HUES64 (cell line): ENCODE measurements around the gene MYOCD.

Experiments
- H3K27ac ChIP-seq: 2 replicates; pipeline ENCODE4 v1.7.0; 2013; ENCODE audit warnings: low read depth, low read length, inconsistent platforms
- H3K27me3 ChIP-seq: 2 replicates; pipeline ENCODE4 v1.6.1; 2013; ENCODE audit warnings: mild to moderate bottlenecking, low read length; ENCODE audit not compliant: insufficient read depth
- H3K36me3 ChIP-seq: 2 replicates; pipeline ENCODE4 v1.6.1; 2013; ENCODE audit warnings: mild to moderate bottlenecking, low read length; ENCODE audit not compliant: insufficient read depth
- H3K4me1 ChIP-seq: 2 replicates; pipeline ENCODE4 v1.6.1; 2013; ENCODE audit warnings: mild to moderate bottlenecking, low read length, moderate library complexity; ENCODE audit not compliant: insufficient read depth
- H3K4me3 ChIP-seq: 2 replicates; pipeline ENCODE4 v1.5.1; 2013; ENCODE audit warnings: mild to moderate bottlenecking, low read length, moderate library complexity
- H3K9ac ChIP-seq: 2 replicates; pipeline ENCODE4 v1.6.1; 2013; ENCODE audit warnings: mild to moderate bottlenecking, low read depth, low read length
- H3K9me3 ChIP-seq: 2 replicates; pipeline ENCODE4 v1.6.1; 2013; ENCODE audit warnings: low read depth, low read length; ENCODE audit not compliant: insufficient read depth
- WGBS: fragments of 150-250, 120-280 bp; methylation state at CpG from one replicate; pipeline ENCODE4 v1.1.7; 2013; ENCODE audit warnings: missing lambda C conversion rate; 5-methylcytosine and 5-hydroxymethylcytosine counted together

Gene MYOCD

DNA sequence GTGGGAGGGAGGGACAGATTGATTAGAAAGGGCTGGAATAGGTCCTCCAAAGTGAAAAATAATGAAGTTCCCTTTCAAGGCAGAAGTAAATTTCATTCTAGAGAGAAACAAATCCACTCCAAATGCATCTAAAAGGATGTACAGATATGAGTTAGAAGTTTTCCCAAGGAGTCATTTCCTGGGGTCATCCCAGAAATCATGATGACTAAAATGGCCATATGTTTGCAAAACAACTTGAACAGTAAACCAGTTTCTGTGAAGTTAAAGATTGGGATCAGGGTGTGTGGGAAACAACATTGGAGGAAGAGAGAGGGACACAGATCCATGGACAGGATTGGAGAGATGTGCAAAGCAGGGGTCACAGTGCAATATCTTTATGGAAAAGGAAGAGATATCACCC, 91.1 kb downstream of the MYOCD start:
- no peaks in the 10 kb centered on the region for H3K36me3 ChIP-seq
- H3K9ac ChIP-seq: no peak overlapping the region
- H3K27me3 ChIP-seq: no peaks in the 10 kb centered on the region
- no peaks in the 10 kb centered on the region for H3K9me3 ChIP-seq
- no peaks in the 10 kb centered on the region for H3K4me1 ChIP-seq
- no peak overlapping the region for H3K4me3 ChIP-seq
- no peak overlapping the region for H3K27ac ChIP-seq

DNA sequence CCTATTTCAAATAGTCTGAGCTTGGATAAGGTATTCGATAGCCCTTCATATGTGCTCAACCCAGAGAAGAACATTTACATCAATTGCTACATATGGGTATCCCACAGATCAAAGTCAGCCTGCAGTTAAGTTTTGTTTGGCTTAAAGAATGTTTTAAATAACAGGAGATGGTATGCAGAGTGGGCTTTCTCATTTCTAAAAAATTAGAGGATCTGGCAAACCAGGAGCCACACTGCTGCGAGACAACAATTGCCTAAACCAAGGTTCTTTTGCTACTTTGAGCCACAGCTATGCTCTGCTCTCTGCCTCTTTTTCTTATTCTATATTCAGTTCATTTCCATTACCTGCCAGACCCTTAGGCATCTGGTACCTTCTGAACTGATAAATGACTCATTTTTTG, 93.4 kb downstream of the MYOCD start:
- no peaks in the 10 kb centered on the region for H3K9me3 ChIP-seq
- 90% methylated on average over 2 of the region's 2 CpGs for WGBS
- no peaks in the 10 kb centered on the region for H3K36me3 ChIP-seq
- H3K27ac ChIP-seq: no peak overlapping the region
- no peak overlapping the region for H3K9ac ChIP-seq
- no peaks in the 10 kb centered on the region for H3K4me1 ChIP-seq
- no peaks in the 10 kb centered on the region for H3K27me3 ChIP-seq
- no peak overlapping the region for H3K4me3 ChIP-seq

DNA sequence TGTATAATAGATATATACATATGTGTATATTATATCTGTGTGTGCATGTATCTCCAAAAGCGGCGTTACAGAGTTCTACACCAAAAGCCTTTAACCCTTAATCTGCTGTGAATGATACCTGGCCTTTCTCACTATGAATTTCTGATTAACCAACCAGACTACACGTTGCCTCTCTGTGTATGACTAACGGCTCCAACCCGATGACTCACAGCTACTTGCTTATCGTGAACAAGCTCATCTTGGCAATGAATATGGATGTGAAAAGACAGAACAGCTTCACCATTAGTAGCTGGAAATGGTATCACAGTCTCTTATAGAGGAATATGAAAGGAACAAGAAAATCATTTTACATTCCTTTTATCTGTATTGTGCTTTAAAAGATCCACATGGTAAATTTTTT, 99.9 kb downstream of the MYOCD start:
- WGBS: 84% methylated on average over 6 of the region's 6 CpGs
- Histone ChIP-seq H3K4me3 (no peak overlapping the region), H3K9me3 (no peaks in the 10 kb centered on the region), H3K27me3 (no peaks in the 10 kb centered on the region), H3K27ac (no peak overlapping the region), H3K36me3 (no peaks in the 10 kb centered on the region), H3K9ac (no peak overlapping the region), H3K4me1 (no peaks in the 10 kb centered on the region)

DNA sequence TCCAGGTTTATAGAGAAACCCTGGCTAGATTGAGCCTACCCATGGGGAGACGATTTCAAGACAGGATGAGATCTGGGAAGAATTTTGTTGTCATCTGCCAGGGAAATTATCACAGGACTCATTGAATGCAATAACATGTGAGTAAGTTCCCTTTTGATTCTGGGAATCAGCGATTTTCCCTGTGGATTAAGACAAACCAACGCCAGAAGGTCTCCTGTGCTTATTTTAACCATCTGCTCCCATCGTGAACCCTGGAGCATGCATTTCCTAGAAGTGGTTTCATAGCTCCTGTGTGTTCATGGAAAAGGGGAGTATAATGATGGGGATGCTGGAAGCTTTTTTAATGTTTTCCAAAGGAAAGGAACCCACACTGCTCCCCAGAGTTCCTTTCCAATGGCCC, 102.6 kb downstream of the MYOCD start:
- Histone ChIP-seq H3K9ac (no peak overlapping the region), H3K27ac (no peak overlapping the region), H3K4me3 (no peak overlapping the region), H3K4me1 (no peaks in the 10 kb centered on the region), H3K9me3 (no peaks in the 10 kb centered on the region), H3K27me3 (no peaks in the 10 kb centered on the region), H3K36me3 (no peaks in the 10 kb centered on the region)
- 94% methylated on average over 4 of the region's 4 CpGs for WGBS

DNA sequence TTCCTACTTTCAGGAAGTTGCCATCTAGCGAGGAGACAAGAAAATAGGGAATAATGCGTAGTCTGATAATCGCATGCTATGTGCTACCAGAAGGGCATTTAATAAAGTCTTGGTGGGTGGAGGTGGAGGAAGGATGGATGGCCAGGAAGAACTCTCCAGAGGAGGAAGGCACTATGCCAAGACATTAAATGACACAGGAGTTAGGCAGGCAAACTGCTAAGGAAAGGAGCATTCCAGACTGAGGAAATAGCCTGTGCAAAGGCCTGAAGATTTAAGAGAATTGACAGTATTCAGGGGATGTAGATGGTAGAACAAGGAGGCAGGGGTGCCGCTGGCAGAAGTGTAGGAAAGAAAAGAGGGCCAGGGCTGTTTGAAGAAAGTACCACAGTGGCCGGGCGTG, 104.3 kb downstream of the MYOCD start:
- H3K27me3 ChIP-seq: no peaks in the 10 kb centered on the region
- 97% methylated on average over 6 of the region's 6 CpGs for WGBS
- H3K9me3 ChIP-seq: no peaks in the 10 kb centered on the region
- no peaks in the 10 kb centered on the region for H3K4me1 ChIP-seq
- H3K4me3 ChIP-seq: no peak overlapping the region
- H3K9ac ChIP-seq: no peak overlapping the region
- H3K36me3 ChIP-seq: no peaks in the 10 kb centered on the region
- H3K27ac ChIP-seq: no peak overlapping the region

DNA sequence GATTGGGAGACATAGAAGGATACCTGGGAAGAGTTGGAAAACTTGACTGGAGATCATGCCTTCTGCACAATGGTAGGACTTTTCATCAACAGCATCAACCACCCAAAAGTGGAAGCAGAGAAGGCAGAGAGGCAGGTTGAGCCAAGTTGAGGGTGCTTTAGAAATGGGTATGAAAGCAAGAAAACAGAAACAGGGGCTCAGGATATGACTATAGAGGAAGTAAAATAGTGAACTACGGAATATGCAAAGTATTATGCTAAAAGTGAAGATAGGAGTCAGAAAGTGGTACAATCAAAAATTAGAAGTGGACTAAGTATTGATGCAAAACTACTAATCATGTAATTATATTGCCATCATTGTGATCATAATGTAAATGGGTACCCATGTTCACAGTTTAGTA, 107.5 kb downstream of the MYOCD start:
- Histone ChIP-seq H3K9me3 (no peaks in the 10 kb centered on the region), H3K4me1 (no peaks in the 10 kb centered on the region), H3K27ac (no peak overlapping the region), H3K36me3 (no peaks in the 10 kb centered on the region), H3K27me3 (no peaks in the 10 kb centered on the region), H3K4me3 (no peak overlapping the region), H3K9ac (no peak overlapping the region)
- 90% methylated on average over 1 of the region's 1 CpG for WGBS

DNA sequence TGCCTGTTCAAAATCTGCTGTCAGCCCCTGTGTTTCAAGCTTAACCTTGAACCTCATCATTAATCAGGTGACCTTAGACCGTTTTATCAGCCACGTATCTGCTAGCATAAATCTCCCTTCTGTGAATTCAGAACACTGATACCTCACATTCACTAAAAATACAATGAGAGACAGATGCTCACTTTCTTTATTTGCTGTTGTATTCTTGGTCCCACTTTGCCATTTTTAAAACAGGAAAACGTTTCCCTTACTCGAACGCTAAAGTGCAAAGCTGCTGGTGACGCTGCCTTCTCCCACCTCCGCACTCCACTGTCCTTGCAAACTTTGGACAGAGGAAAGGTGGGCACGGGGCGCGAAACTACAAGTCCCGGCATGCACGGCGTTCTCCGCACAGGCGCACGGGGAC, 123.4 kb downstream of the MYOCD start:
- H3K27me3 ChIP-seq: peaks cover 17% of the 10 kb centered on the region; the same call in 1 of the 2 replicates
- no peak overlapping the region for H3K27ac ChIP-seq
- H3K9ac ChIP-seq: peak overlapping the region; percentile 80
- no peaks in the 10 kb centered on the region for H3K36me3 ChIP-seq
- H3K4me3 ChIP-seq: peak overlapping the region; percentile 97
- no peaks in the 10 kb centered on the region for H3K9me3 ChIP-seq
- 2% methylated on average over 16 of the region's 16 CpGs for WGBS
- H3K4me1 ChIP-seq: peaks cover 8% of the 10 kb centered on the region; the same call in 1 of the 2 replicates

DNA sequence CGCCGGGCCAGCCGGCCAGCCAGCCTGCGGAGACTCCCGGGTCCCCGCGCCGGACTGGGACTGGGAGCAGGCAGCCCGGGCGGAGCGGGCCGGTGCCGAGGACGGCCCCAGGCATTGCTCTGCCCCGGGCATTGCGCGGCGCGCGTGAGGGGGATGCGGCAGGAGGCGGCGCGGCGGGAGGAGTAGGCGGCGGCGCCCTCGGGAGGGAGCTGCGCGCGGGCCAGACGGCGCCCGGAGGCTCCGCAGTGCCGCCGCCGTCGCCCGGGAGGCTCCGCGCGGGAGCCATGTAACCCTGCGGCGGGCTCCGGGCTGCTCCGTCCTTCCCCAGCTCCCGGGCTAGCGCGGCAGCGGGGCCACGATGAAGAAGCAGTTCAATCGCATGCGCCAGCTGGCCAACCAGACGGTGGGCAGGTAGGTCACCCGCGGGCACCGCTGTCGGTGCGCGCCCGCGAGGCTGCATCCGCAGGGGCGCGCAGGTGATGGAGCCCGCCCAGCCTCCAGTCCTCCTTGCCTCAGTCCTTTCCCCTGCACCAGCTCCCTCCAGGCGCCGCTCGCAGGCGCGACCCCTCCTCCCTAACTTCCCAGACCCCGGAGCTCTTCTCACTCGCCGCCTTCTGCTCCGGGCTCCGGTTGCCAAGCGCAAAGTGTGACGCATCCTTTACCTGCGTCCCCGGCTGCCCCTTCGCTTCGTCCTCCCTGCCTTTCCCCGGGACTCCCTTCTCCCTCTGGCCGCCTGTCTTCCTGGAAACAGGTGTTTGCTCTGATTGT, 124.0 kb downstream of the MYOCD start, which contains the start of gene ARHGAP44:
ARHGAP44 (plus strand) TSS at position 18 of the 768 bp plus-strand sequence; CDS start at position 359, 341 bp downstream.
- no peak within 1 kb of the TSS; the same call in 1 of the 2 replicates for H3K27ac ChIP-seq
- H3K4me1 ChIP-seq: peaks cover 8% of the 10 kb centered on the region; the same call in 1 of the 2 replicates
- under 1% methylated on average over 86 of the region's 86 CpGs for WGBS
- peak within 1 kb of the TSS; percentile 80 for H3K9ac ChIP-seq
- H3K36me3 ChIP-seq: no peaks in the 10 kb centered on the region
- peaks cover 17% of the 10 kb centered on the region; the same call in 1 of the 2 replicates for H3K27me3 ChIP-seq
- peak within 1 kb of the TSS; percentile 97 for H3K4me3 ChIP-seq
- no peaks in the 10 kb centered on the region for H3K9me3 ChIP-seq

DNA sequence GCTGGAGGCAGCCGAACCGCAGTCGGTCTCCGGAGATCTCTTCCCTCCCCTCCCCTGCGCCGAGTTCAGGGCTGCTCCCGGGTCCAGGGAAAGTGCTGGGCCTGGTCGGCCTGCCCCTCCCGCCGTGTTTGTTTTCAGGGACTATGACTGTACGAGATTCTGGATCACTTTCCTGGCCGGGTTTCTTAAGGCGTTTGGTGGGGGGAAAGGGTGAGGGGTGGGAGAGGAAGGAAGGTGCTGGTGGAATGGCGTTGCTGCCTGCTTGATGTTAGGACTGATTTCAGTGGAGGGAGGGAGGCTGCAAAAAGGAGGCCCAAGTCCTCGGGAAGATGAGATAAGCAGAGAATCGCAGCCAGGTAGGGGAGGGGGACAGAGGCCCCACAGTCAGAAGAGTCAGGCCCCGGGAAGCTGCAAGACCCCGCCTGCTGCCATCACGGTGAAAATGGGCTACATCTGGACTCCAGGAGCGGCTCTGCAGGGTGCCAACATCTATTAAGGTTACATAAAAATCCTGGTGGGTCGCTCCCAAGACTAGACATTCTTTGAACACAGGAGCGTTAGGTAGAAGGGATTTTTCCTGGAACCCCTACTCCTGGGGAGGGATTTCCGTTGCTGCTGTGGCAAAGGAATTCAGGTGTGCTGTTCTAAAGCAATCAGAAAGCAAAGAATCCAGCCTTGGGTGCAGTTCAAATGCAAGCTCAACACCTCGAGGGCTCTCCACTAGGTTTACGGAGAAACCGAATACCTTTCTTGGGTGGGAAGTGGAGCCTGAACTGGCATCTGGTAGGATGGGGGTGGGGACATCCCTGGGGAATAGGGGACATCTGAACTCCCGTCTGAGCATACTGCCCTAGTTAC, 124.8 kb downstream of the MYOCD start:
- 5% methylated on average over 27 of the region's 27 CpGs for WGBS
- peak overlapping the region; percentile 80 for H3K9ac ChIP-seq
- no peaks in the 10 kb centered on the region for H3K36me3 ChIP-seq

DNA sequence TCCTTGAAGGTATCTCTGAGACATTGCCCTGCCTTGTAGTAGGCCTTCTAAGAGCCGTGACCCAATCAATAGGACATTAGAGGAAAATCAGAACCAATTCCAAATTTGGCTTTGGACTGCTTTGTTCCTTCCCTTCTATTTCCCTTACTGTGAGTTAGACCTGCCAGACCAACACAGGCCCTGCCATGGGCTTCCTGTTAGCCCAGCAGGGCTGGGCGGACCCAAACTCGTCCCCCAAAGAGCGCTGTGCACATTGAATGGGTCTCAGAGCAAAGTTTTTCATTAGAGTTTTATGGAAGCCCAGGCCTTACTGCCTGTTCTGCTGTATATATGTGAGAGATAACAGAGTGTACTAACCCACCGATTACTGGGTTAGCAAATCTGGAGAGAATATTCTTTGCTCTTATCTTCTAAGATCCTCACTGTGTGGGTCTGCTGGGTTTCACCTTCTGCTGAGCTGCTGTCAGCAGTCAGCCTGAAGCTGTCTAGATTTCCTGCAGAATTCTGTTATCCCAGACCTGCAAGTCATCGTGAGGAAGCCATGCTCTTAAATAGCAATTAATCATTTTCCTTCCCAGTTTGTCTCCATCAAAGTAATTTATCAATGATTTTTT, 129.3 kb downstream of the MYOCD start:
- Histone ChIP-seq H3K9ac (no peak overlapping the region), H3K36me3 (no peaks in the 10 kb centered on the region), H3K27me3 (0 out of 2 replicates have a peak, but pooled peaks cover 3% of the 10 kb centered on the region), H3K4me3 (no peak overlapping the region), H3K27ac (no peak overlapping the region), H3K9me3 (no peaks in the 10 kb centered on the region; the same call in 1 of the 2 replicates), H3K4me1 (peaks cover 11% of the 10 kb centered on the region; the same call in 1 of the 2 replicates)
- 86% methylated on average over 6 of the region's 6 CpGs for WGBS

More for the DNA sequence above, 124.8 kb downstream of the MYOCD start:
- H3K4me3 ChIP-seq: peak overlapping the region; percentile 97
- H3K4me1 ChIP-seq: peaks cover 8% of the 10 kb centered on the region; the same call in 1 of the 2 replicates
- peaks cover 17% of the 10 kb centered on the region; the same call in 1 of the 2 replicates for H3K27me3 ChIP-seq
- H3K9me3 ChIP-seq: no peaks in the 10 kb centered on the region
- H3K27ac ChIP-seq: no peak overlapping the region
